ENCODE results near the gene ADAMTS16.

Gene ADAMTS16

GRCh38 chr5:5145651-5146529, 5.8 kb downstream of the ADAMTS16 start:
- no peak for DNase-seq

- no peak for DNase-seq
These were observed 6.5 kb downstream of the ADAMTS16 start for GRCh38 chr5:5146530-5147160.

GRCh38 chr5:5149154-5149553, 9.0 kb downstream of the ADAMTS16 start:
- DNase-seq, result no peak

GRCh38 chr5:5150667-5151066, 10.5 kb downstream of the ADAMTS16 start:
- no peak for DNase-seq

GRCh38 chr5:5154733-5155132, 14.6 kb downstream of the ADAMTS16 start:
- no peak for DNase-seq

- no peak for DNase-seq
These were observed 15.5 kb downstream of the ADAMTS16 start for GRCh38 chr5:5155617-5156016.

GRCh38 chr5:5156471-5157082, 16.4 kb downstream of the ADAMTS16 start:
- DNase-seq, result no peak

- DNase-seq, result no peak
These were observed 18.4 kb downstream of the ADAMTS16 start for GRCh38 chr5:5158472-5158895.

- DNase-seq, result no peak
These were observed 19.4 kb downstream of the ADAMTS16 start for GRCh38 chr5:5159282-5160103.

GRCh38 chr5:5164163-5164562, 24.0 kb downstream of the ADAMTS16 start:
- no peak for DNase-seq

- no peak for DNase-seq
These were observed 25.4 kb downstream of the ADAMTS16 start for GRCh38 chr5:5165541-5166002.

GRCh38 chr5:5169466-5169865, 29.3 kb downstream of the ADAMTS16 start:
- no peak for DNase-seq

- DNase-seq, result no peak
These were observed 38.0 kb downstream of the ADAMTS16 start for GRCh38 chr5:5178136-5178535.

GRCh38 chr5:5178580-5178979, 38.5 kb downstream of the ADAMTS16 start:
- no peak for DNase-seq

GRCh38 chr5:5179079-5179478, 38.9 kb downstream of the ADAMTS16 start:
- DNase-seq, result no peak

GRCh38 chr5:5179597-5179996, 39.5 kb downstream of the ADAMTS16 start:
- DNase-seq, result no peak

- DNase-seq, result no peak
These were observed 41.7 kb downstream of the ADAMTS16 start for GRCh38 chr5:5181650-5182324.

GRCh38 chr5:5182508-5183188, 42.5 kb downstream of the ADAMTS16 start:
- DNase-seq, result no peak

- DNase-seq, result no peak
These were observed 43.1 kb downstream of the ADAMTS16 start for GRCh38 chr5:5183189-5183699.

GRCh38 chr5:5183933-5184332, 43.8 kb downstream of the ADAMTS16 start:
- DNase-seq, result no peak

- DNase-seq, result no peak
These were observed 48.4 kb downstream of the ADAMTS16 start for GRCh38 chr5:5188376-5189050.

Measured in CD4-positive, alpha-beta T cell treated with Interleukin-1 beta for 1 hour (primary cell).